ENCODE results near the gene PCSK4.

Gene PCSK4

DNA sequence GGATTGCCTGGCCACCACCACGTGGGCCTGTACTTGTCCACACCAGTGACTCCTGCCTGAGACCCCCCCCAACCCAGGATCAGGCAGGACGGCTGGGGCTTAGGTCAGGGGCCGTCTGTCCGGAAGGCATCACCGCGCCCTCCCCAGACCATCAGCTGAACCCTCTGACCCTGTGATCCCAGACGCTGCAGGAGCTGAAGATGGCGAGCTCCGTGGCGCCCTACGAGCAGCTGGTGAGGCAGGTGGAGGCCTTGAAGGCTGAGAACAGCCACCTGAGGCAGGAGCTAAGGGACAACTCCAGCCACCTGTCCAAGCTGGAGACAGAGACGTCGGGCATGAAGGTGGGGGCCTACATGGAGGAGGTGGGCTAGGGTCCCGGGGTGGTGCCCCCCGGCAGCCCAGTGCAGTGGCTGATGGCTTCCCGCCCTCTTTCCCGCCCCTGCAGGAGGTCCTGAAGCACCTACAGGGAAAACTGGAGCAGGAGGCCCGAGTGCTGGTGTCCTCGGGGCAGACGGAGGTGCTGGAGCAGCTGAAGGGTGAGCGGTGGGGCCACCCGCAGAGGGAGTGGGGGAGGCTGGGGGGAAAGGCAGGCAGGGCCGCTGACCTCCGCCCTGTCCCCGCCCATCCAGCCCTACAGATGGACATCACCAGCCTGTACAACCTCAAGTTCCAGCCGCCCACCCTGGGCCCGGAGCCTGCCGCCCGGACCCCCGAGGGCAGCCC is 37.2 kb downstream of the PCSK4 start:
- no peak for DNase-seq

DNA sequence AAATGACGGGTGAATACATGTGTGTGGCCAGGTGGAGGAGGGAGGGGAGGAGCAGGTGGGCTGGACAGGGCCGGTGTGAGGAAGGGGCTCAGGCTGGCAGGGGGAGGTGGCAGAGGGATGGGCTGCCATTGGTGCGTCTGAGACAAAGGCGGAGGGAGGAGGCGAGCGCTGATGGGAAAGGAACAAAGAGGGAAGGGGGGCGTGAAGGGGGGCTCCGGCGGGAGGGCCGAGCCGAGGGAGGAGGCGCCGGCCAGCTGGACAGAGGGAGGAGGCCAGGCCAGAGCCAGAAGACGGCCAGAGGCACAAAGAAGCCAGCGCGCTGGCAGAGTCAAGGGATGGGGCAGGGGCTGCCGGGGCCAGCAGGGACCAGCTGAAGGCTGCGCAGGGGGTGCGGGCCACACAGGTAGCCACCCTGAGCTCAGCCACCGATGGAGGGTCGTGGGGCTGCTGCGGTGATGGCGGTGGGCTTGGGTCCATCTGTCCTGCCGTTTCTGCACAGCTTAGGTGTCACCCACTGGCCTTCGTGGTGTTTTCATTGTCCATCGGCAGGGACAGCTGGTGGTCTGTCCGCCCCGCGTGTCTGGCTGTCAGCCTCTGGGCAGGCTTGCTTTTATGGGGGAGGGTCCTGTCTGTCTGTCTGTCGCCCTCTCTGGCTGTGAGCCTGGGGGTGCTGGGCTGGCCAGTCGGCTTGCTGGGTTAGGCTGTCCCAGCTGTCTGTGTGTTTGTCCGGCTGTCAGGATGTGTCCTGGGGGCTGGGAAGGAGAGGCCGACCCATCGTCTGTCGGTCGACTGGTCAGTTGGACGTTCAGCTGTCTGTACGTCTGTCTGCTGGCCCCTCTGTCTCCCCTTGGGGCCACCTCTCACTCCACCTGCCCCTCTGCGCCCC is 38.0 kb downstream of the PCSK4 start:
- DNase-seq: no peak

DNA sequence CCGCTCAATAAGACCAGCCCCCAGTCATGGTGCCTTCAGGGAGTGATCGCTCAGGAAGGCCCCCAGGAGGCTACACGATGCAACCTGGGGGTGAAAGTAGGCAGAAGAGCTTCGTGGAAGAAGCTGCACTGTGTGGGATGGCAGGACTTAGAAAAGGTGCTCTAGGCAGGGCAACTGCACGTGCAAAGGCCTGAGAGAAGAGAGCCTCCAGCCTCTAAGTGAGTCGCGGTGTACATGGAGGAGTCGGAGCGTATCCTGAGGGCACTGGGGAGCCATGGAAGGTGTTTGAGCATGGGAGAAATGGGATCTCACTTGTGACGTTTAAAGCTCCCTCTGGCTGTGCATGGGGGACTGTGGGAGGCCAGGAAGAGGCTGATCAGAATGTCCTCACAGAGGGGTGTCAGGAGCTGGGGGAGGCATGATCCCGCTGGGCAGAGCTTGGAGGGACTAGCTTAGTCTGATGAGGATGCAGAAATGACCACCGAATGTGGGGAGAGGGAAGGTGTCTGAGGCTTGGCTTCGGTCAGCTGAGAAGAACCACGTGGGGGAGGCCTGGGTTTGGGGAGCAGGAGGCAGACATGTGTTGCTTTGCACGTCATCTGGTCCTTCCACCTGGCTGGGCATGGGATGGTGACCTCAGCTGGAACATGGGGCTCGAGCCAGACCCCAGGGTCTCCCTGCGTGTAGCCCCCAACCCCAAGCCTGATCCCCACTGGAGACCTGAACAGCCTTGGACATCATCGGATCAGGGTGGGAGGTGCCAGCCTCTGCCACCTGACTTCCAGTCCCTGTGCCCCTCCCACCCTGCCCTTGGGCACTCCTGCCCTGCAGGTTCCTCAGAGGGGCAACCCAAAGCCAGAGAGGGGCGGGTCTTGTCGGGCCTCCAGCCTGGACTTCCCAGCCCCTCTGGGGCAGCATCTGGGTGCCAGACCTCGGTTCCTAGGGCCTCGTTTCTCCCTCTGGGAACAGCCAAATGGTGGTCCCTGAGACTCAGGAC is 39.1 kb downstream of the PCSK4 start:
- no peak for DNase-seq

DNA sequence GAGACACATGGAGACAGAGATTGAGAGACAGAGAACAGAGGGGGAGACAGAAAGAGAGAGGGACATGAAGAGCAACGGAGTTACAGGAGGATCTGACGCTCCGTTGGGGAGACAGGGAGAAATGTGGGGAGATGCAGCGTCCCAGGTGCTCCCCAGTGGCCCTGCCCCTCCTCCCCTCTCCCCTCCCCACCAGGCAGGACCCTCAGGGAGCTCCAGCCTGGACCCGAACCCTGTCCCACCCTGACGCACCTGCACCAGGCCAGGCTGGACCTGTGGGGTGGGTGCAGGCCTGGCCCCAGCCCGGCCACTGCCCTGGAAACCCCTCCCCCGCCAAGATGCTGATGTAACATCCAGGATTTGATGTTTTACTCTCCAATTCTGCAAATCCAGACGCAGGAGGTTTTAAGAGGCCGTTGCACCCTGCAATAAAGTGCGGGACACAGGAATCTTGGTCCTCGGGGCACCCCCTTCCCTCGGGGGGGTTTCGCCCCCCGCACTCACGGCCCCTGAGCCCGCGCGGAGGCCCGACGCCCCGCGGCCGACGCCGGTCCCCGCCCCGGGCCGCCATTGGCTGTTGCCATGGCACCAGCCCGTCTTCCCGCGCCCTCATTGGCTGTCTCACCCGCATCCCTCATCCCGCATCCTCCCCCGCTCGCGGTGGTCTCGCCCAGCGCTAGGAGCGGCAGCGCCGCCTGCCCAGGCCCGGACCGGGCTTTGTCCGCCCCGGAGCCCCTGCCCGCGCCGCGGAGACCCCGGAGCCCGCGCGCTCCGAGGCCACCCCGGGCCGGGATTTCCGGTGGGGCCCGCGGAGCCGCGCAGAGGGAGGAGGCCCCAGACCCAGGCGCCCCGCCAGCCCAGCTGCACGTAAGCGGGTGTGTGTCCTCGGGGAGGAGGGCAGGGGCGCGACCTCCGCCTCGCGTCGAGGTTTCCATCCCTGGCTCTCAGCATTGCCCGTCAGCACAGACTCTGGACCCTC is 40.4 kb downstream of the PCSK4 start, which contains the start of gene APC2:
TSS of gene APC2 (plus strand) at position 655 of the 976 bp plus-strand sequence. CDS start 2,881 bp downstream, outside the sequence.
- peak; percentile 31 for DNase-seq

DNA sequence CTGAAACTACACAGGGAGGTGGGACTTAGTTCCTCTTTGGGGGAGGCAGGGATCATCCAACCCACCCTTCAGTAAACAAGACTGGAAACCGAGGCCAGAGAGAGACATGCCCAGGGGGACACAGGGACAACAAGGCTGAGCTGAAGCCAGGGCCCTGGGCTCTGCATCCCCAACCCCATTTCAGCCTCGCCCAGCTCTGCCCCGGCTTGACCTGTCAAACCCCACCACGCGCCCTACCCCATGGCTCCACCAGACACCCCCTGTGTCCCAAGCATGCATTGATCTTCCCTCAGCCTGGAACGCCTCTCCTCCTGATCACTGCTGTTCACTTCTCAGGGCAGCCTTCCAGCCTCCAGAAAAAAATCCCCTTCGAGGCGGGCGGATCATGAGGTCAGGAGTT is 42.2 kb downstream of the PCSK4 start:
- DNase-seq: no peak

DNA sequence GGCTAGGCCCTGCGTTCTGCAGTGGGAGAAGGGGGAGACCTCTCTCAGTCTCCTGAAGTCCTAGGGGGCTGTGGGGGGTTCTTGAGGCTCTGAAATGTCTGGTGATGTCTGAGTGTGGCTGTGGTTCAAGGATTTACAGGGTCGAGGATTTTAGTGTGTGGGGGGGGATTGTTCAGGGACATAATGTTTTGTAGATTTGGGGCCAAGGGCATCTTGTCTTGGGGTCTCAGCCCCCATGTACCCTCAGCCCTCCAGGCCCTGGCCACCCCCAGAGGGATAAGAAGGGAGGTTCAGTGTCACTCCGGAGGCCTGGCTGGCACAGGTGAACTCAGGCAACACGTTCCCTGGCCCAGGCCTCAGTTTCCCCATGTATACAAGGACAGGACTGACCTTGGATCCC is 42.6 kb downstream of the PCSK4 start:
- DNase-seq: no peak

DNA sequence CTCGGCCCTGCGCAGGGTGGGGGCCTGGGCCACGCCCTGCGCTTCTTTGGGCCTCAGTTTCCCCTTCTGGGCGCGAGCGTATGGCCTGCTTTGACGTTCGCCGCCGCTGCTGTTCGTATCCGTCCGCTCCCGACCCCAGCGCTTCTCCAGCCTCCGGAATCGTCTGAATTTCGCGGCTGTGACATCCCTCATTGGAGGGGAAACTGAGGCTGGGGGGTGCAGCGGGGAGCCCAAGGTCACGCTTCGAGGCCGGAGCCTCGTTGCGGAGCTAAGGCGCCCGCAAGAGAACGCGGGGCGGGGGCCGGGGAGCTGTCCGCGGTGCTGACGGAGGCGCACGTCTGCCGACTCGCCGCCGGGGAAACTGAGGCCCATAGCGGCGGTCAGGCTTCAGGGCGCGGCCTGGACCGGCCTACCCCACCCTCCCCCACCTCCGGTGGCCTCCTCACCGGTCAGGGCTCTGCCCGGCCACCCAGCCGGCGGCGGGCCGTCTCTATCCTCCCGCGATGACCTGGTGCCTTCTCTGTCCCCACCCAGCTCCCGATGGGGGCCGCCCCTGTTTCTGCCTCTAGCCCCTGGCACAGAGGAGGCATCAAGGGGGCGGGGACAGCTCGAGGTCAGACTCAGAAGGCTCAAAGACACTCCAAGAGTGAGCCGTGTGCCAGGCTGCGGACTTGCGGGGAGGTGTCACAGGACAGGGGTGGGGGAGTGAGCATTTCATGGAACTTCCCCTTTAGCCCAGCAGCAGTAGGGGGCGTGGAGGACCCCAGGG is 43.3 kb downstream of the PCSK4 start:
- DNase-seq: no peak

DNA sequence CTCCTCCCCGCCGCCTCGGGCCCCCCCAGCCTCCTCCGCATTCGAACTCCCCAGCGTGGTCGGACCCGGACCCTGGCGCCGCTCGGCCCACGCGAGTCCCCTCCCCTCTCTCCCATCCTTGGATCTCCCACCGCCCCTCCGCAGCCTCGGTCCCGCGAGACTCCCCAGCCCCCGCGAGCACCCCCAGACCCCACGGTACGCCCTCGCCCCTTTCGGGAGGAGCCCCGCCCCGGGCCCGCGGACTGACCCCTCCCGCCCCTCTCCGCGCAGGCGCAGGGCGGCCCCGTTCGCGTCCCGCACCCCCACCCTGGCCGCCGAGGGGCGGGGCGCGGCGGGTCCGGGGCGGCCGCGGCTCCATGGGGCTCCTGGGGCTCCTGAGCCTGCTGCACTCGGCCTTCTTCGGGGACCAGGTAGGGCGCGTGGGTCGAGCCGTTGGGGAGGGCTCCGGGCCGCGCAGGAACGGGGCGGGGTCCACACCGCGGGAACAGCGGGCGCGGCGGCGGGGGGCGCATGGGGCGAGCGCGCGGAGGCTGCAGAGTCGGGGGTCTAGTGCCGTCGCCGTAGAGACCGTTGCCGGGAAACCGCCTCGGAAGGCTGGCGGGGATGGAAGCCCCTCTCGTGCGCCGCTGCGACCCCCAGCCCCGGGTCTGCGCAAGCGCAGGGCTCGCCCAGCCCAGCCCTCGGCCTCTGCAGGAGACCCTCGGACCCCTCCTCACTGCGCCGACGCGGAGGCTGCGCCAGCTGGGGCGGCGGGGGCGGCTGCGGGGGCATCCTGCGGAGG is 44.0 kb downstream of the PCSK4 start:
- no peak for DNase-seq

DNA sequence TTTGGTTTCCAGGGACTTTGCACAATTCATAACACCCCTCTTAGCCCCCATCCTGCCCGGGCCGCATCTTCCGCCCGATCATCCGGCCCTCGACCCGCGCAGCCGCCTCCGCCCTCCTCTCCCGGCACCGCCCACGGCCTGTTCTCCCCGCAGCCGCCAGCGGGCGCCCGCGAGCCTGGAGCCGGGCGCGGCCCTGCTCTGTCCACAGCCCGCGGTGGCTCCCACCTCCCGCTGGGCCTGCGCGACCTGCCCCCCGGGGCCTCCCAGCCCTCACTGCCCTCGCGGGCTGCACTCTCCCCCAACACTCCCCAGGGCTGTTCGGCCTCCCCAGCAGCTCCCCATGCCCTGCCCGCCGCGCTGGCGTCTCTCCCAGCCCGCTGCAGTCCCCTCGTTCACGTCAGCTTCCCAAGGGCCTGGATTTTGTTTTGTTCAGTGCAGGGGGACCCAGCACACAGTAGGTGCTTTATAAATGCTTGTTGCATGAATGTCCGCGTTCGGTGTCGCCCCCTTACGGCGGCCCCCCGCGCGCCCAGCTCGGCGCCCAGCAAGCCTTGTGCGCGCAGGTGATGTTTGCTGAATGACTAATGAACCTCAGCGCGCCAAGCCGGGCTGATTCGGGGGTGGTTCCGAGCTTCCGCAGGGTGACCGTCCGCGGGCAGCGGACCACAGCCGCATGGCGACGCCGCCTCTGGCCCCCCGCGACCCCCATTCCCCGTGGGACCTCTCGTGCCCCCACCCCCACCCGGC is 44.8 kb downstream of the PCSK4 start:
- DNase-seq: peak; percentile 79

DNA sequence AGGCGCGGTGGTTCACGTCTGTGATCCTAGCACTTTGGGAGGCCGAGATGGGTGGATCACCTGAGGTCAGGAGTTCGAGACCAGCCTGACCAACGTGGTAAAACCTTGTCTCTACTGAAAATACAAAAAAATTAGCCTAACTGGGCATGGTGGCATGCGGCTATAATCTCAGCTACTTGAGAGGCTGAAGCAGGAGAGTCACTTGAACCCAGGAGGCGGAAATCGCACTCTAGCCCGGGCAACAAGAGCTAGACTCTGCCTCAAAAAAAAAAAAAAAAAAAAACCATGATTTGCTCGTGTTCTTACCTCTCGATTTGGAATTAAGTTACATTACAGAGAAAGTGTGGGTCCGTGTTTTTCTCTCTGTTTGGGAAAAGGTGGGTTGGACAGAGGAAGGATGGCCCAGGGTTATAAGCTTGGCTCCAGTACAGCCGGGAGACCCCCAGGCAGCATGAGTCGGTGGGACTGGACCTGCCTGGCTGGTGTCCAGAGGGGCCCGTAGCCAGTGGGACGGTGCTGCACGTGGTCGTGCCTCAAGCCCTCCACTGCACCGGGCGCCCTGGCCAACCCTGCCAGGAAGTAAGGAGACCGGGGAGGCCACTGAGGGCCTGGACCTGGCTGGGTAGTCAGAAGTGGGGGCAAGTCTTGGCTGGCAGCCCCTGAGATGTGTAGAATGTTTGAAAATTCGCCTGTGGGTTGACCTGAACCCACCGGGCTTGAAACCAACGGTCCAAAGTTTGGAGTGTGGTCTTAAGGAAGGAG is 48.3 kb downstream of the PCSK4 start:
- no peak for DNase-seq

DNA sequence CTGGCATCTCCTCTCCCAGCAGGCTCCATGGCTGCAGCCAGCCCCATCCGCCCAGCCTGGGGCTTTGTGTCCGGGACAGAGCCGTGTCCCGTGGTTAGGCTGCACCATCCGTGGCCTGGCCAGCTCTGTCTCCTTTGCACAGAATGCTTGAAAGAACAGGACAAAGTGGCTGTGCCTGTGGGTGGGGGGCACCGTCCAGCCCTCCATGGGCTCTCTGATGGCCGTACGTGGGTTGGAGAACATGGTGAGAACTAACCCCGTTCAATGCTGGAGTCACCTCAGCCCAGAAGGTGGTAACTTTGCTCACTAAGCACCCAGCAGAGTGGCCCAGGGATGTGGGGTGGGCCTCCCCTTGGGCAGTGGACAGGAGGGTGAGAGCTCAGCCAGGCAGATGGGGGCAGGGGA is 49.1 kb downstream of the PCSK4 start:
- no peak for DNase-seq

DNA sequence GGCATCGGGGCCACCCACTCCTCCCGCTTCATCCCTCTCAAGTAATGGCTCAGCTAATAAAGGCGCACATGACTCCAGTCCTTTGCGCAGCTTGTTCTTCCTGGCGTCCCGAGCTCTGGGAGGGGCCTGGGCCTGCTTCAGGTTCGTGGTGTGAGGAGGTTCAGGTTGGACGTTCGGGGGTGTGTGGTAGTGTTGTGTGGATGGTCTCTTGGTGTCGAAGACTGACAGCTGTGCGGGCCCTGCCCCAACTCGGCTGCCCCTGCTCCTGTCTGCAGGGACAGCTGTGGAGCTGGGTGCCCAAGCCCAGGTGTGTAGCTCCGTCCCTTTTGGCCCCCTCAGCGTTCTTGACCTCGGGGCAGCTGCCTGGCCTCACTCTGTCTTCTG is 49.7 kb downstream of the PCSK4 start:
- no peak for DNase-seq

DNA sequence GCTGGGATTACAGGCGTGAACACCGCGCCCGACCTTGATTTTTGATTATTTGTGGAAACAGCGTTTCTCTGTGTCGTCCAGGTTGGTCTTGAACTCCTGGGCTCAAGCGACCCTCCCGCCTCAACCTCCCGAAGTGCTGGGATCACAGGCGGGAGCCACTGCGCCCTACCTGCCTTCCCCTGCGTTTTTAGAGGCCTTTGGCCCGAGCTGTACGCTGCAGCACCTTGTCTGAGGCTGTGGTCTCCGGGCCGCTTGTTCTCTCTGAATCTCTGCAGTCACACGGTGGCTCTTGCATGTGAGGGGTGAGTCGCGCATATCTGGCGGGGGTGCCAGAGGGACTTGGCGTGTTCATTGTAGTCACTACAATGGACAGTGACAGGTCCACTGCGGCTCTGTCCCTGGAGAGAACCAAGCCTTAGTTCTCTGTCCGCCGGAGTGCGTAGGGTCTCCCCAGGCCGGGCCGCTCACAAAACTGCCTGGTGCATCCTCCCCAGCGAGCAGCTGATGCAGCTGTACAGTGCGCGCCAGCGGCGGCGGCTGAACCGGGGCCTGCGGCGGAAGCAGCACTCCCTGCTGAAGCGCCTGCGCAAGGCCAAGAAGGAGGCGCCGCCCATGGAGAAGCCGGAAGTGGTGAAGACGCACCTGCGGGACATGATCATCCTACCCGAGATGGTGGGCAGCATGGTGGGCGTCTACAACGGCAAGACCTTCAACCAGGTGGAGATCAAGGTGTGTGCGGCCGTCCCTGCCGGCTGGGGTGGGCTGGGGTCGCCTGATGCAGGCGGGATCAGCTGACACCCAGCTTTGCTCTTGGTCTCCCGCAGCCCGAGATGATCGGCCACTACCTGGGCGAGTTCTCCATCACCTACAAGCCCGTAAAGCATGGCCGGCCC is 50.4 kb downstream of the PCSK4 start:
- peak; percentile 40 for DNase-seq

DNA sequence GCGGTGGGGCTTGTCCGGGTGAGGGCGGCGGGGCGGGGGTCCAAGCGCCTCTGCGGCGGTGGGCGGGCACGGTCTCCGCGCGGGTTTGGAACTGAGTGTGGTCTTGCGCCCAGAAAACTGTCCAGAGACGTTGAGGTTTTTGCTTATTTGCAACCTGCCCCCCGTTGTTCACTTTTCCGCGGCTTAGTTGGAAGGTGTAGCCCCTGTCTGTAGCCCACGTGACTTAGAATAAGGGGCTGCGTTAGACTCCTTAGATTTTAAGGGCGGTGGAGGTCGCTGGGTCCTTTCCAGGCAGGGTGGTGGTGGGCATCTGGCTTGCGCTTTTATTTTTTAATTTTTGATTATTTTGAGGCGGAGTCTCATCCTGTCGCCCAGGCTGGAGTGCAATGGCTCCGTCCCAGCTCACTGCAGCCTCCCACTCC is 51.2 kb downstream of the PCSK4 start:
- peak; percentile 16 for DNase-seq

DNA sequence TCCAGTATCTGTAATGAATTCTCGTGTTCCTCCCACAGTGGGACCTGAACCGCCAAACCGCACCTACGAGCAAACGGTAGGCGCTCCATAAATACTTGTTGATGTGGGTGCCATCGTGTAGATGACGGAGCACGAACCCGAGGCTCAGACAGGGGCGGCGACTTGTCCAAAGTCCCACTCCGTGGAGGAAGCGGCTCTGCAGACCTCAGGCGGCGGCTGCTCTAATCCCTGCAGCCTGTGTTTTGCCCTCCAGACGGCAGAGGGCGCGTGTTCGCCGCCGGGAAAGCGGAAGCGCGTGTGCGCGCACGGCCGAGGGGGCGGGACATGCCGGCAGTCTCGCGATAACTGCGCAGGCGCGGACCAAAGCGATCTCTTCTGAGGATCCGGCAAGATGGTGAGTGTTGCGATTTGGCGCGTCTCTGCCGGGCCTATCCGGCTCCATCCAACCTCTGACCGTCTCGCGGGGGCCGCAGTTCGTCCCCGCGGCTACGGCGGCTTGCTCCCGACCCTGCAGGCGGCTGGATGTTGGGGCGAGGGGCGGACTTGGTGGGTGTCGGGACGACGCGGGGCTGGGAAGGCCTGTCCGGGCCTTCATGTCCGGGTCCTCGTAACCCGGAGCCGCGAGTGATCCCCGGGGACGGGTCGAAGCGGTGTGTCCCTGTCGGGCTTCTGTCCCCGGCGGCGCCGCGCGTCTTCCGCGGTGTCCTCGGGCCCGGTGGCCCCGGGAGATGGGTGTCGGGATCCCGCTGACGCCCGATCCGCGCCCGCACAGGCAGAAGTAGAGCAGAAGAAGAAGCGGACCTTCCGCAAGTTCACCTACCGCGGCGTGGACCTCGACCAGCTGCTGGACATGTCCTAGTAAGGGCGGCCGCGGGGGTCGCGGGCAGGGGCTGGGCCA is 51.9 kb downstream of the PCSK4 start, which contains the start of gene RPS15:
TSS of gene RPS15 (plus strand) at position 362 of the 898 bp plus-strand sequence. CDS start at position 392, 30 bp downstream.
- peak; percentile 96 for DNase-seq

DNA sequence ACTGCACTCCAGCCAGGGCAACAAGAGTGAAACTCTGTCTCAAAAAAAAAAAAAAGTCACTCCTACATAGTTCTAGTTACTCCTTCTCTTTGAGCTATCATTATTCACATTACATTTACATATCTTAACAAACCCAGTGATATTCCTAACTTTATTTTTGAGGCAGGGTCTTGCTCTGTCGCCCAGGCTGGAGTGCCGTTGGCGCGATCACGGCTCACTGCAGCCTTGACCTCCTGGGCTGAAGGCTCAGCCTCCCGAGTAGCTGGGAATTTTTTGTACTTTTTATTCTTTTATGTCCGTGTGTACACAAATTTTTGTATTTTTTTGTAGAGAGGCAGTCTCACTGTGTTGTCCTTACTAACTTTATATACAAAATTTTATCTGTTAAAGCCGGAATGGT is 52.5 kb downstream of the PCSK4 start:
- DNase-seq: no peak
